HepG2 (cell line): ENCODE data around the gene TST. TPM values are rescaled to one million over a fixed set of nuclear protein-coding genes. Genes with fewer than 3 reads are reported as not detected.

ENCODE experiments used
- MAZ ChIP-seq, 2 experiments: sonication (generic) in 1 of 2; formaldehyde crosslinking in 1 of 2; IDR thresholded peaks; 2 replicates each; pipeline versions ENCODE4 v1.5.0 to v1.6.1; 2012 to 2020; ENCODE audit warnings: low read depth in 2 of 2, mild to moderate bottlenecking in 2 of 2, borderline replicate concordance in 1 of 2, improper control_type of control experiment in 1 of 2, low read length in 1 of 2, missing genetic modification reagents in 1 of 2, moderate library complexity in 1 of 2
- NKX3-1 ChIP-seq: sonication (generic); formaldehyde crosslinking; IDR thresholded peaks from 2 replicates; pipeline ENCODE4 v1.5.0; 2020; ENCODE audit warnings: missing genetic modification reagents
- ZBTB7A ChIP-seq: sonication (generic); formaldehyde crosslinking; IDR thresholded peaks from 2 replicates; pipeline ENCODE4 v1.8.0; 2022; ENCODE audit warnings: mild to moderate bottlenecking, missing genetic modification reagents
- polyA plus RNA-seq, 8 experiments: library from polyadenylated mRNA; depleted of rRNA in 3 of 8; stranded (reverse) in 7 of 8; unstranded in 1 of 8; fragments of >200 nt; fragmentation: Illumina TruSeq in 4 of 8; extraction: Trizol in 4 of 8; gene quantifications; 2 replicates each; pipeline versions ENCODE4 v1.2.1 to v1.2.3, GENCODE V29; 2011 to 2016; ENCODE audit warnings: low read depth in 4 of 8, missing spikeins in 1 of 8, mixed read lengths in 1 of 8; ENCODE audit not compliant: insufficient read depth in 1 of 8
- total RNA-seq, 5 experiments: library from RNA; depleted of rRNA; stranded (reverse); fragments of >200 nt; fragmentation: Illumina TruSeq; extraction: Trizol; gene quantifications; 2 replicates each; pipeline ENCODE4 v1.2.3, GENCODE V29; 2016; ENCODE audit warnings: low read depth in 1 of 5
- TF ChIP-seq, protein P1 (sequence below): sonication (generic); formaldehyde crosslinking; IDR thresholded peaks from 2 replicates; pipeline ENCODE4 v1.5.0; 2020; ENCODE audit warnings: mild to moderate bottlenecking, missing genetic modification reagents
- TF ChIP-seq, protein P2 (sequence below): sonication (generic); formaldehyde crosslinking; IDR thresholded peaks from 2 replicates; pipeline ENCODE4 v1.5.0; 2020; ENCODE audit warnings: missing genetic modification reagents
- TF ChIP-seq, protein P3 (sequence below): sonication (generic); formaldehyde crosslinking; IDR thresholded peaks from 2 replicates; pipeline ENCODE4 v1.4.0; 2020; ENCODE audit warnings: missing genetic modification reagents, mild to moderate bottlenecking, borderline replicate concordance
- TF ChIP-seq, protein P4 (sequence below): sonication (generic); formaldehyde crosslinking; IDR thresholded peaks from 2 replicates; pipeline ENCODE4 v1.4.0; 2020; ENCODE audit warnings: mild to moderate bottlenecking, missing genetic modification reagents
- TF ChIP-seq, protein P5 (sequence below): IDR thresholded peaks from 2 replicates; pipeline ENCODE4 v1.6.1; 2016; ENCODE audit warnings: low read depth, borderline replicate concordance

The TST gene
- total and polyA plus RNA-seq, 2 of the 13 experiments (the other 11 are each of a cell fraction or from before 2014, with no cell fraction given): 44.6 to 63.6 TPM

DNA sequence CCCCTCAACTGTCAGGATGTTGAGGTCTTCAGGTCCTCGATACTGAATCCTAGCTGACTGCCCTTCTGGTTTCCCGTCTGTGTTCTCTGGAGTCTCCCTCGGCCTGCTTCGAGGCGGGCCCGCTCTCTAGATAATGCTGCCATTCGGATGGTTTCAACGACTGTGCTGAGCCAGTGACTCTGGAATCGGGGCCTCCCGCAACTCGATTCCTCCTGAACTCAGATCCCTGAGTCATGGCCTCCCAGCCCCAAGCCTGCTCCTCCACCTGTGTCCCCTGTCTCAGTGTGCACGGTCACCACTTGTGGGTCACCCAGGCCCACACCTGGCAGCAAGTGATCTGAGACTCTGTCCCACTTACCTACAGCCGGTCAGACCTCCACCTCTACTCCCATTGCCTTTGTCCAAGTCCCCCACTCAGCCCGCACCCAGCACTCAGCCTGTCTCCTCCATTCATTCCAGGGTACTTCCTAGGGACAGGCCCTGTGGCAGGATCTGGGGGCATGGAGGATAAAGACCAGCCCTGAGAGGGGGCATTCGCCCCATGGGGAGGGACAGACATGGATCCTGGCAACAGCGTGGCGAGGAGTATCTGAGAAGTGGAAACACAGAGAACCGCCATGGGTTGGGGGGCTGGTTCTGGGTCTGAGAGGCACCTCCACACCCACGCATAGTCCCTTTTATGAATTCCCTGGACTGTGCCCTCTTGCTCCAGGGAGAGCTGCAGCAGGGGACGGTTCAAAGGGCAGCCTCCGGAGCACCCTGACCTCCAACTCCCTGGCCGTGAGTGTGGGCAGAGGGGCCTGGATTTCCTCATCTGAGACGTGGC, 14.6 kb upstream of the TST start (continued):
- TF ChIP-seq, protein P1, sequence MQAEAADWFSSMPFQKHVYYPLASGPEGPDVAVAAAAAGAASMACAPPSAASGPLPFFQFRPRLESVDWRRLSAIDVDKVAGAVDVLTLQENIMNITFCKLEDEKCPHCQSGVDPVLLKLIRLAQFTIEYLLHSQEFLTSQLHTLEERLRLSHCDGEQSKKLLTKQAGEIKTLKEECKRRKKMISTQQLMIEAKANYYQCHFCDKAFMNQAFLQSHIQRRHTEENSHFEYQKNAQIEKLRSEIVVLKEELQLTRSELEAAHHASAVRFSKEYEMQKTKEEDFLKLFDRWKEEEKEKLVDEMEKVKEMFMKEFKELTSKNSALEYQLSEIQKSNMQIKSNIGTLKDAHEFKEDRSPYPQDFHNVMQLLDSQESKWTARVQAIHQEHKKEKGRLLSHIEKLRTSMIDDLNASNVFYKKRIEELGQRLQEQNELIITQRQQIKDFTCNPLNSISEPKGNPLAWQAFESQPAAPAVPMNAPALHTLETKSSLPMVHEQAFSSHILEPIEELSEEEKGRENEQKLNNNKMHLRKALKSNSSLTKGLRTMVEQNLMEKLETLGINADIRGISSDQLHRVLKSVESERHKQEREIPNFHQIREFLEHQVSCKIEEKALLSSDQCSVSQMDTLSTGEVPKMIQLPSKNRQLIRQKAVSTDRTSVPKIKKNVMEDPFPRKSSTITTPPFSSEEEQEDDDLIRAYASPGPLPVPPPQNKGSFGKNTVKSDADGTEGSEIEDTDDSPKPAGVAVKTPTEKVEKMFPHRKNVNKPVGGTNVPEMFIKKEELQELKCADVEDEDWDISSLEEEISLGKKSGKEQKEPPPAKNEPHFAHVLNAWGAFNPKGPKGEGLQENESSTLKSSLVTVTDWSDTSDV: no peak
- TF ChIP-seq, protein P2, sequence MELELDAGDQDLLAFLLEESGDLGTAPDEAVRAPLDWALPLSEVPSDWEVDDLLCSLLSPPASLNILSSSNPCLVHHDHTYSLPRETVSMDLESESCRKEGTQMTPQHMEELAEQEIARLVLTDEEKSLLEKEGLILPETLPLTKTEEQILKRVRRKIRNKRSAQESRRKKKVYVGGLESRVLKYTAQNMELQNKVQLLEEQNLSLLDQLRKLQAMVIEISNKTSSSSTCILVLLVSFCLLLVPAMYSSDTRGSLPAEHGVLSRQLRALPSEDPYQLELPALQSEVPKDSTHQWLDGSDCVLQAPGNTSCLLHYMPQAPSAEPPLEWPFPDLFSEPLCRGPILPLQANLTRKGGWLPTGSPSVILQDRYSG (CRISPR knock-in tag): no peak
- TF ChIP-seq NKX3-1: no peak
- no peak for TF ChIP-seq MAZ (IDR thresholded peaks at IDR 0.05; ENCODE audit: borderline replicate concordance, low read depth, low read length)
- TF ChIP-seq MAZ (CRISPR knock-in tag; IDR thresholded peaks at IDR 0.05; ENCODE audit: low read depth): no peak
- TF ChIP-seq, protein P3, sequence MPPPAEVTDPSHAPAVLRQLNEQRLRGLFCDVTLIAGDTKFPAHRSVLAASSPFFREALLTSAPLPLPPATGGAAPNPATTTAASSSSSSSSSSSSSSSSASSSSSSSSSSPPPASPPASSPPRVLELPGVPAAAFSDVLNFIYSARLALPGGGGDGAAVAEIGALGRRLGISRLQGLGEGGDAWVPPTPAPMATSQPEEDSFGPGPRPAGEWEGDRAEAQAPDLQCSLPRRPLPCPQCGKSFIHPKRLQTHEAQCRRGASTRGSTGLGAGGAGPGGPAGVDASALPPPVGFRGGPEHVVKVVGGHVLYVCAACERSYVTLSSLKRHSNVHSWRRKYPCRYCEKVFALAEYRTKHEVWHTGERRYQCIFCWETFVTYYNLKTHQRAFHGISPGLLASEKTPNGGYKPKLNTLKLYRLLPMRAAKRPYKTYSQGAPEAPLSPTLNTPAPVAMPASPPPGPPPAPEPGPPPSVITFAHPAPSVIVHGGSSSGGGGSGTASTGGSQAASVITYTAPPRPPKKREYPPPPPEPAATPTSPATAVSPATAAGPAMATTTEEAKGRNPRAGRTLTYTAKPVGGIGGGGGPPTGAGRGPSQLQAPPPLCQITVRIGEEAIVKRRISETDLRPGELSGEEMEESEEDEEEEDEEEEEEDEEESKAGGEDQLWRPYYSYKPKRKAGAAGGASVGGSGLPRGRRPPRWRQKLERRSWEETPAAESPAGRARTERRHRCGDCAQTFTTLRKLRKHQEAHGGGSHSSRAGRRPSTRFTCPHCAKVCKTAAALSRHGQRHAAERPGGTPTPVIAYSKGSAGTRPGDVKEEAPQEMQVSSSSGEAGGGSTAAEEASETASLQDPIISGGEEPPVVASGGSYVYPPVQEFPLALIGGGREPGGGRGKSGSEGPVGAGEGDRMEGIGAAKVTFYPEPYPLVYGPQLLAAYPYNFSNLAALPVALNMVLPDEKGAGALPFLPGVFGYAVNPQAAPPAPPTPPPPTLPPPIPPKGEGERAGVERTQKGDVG (CRISPR knock-in tag): no peak; the same call in 1 of the 2 replicates
- TF ChIP-seq, protein P4, sequence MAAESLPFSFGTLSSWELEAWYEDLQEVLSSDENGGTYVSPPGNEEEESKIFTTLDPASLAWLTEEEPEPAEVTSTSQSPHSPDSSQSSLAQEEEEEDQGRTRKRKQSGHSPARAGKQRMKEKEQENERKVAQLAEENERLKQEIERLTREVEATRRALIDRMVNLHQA: no peak
- TF ChIP-seq, protein P5, sequence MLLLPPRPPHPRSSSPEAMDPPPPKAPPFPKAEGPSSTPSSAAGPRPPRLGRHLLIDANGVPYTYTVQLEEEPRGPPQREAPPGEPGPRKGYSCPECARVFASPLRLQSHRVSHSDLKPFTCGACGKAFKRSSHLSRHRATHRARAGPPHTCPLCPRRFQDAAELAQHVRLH (CRISPR knock-in tag): no peak
- TF ChIP-seq ZBTB7A (CRISPR knock-in tag): peak; percentile 68; the same call in 1 of the 2 replicates
